Hair follicle dermal papilla cell (primary cell): ENCODE measurements around the gene KIF18B. TPM values are rescaled to one million over a fixed set of nuclear protein-coding genes. Genes with fewer than 3 reads are reported as not detected.
A peak's percentile ranks its signal among the peaks of the same experiment; 100 is the strongest.

Experiments used
- small RNA-seq: library from RNA; depleted of rRNA; stranded (forward); fragments of <200 nt; gene quantifications from one replicate; pipeline ENCODE3, GENCODE V24; 2012
- total RNA-seq: library from RNA; depleted of rRNA; stranded (reverse); fragments of >200 nt; gene quantifications from 2 replicates; pipeline ENCODE4 v1.2.3, GENCODE V29; 2012

Gene KIF18B
- total RNA-seq: 0.49 and 0.81 TPM in 2 replicates

DNA sequence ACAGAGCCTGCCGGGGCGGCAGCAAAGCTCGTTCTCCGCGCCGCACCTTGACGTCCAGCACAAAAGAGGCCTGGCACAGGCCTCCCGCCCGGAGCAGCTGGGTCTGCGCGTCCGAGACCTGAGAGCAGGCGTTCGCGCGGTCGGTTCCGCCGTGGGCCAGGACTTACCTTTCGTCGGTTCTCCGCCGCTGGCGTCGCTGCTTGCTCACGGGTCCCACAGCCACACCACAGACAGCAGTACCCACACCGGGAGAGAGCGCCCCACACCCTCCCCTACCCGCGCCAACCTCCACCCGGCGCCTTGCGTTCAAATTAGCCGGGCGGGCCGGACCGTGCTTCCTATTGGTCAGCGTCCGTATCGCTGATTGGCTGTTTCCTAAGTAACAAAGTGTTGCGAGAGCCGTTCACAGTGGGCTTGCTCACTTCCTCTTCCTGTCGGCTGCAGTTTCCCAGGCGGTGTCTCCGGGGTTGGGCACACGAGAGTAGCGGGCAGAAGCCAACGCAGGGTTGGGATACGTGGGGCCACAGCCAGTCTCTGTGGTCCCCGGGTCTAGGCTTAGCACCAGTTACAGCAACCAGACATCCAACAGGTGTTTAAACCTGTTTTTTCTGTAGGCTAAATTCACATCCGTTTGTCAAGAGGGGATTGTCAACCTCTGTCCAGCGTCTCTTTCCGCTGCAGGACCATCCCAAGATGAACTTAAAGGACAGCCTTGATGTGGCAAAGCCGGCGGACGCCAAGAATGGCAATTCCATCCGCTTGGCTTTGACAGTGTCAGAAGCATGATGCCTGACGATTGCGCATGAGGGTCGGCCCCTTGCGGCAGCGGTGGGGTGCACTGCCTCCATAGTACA lies at the start of gene KIF18B:
Gene KIF18B (minus strand): TSS at position 313 of the 854 bp plus-strand sequence. CDS start 11,429 bp downstream, outside the sequence.

DNA sequence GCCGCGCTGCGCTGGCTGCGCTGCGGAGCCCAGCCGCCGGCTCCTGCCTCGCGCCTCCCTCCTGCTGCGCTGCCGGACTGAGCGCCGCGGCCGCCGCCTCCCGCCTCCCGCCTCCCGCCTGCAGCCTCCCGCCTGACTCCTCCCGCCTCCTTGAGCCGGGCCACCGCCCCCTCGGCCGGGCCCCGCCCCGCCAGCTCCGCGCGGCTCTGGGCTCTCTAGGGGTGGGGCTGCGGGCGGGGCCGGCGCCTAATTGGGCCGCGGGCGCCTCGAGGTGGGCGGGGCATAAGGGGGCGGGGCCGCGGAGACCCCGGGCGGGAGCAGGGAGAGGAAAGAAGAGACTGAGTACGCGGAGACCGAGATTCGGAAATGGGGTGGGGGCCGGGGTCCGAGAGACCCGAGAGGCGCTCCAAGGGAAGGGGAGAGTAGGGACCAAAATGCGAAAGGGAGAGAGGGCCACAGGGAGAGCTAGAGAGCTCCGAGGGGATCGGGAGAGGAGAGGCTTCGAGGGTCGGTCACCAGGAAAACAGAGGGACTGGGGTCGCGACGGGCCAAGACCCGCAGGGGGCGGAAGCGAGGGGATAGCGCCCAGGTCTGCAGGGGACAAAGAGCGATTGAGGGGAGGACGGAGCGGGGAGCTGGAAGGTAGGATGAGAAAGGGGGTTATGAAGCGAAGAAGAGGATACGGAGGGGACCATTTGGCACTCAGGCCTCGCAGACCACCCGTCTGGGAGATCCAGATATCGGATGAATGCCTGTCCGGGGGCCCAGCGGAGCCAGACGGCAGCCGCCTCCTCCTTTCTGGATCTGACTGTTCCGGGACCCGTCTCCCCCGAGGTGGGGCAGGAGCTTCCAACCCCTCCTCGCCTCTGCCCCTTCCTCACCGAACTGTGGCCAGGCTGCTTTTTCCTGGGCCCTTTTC lies 20.9 kb upstream of the KIF18B start, which contains the start of gene C1QL1:
Gene C1QL1 (minus strand): TSS at position 79 of the 919 bp plus-strand sequence. CDS start 255 bp downstream, outside the sequence.

DNA sequence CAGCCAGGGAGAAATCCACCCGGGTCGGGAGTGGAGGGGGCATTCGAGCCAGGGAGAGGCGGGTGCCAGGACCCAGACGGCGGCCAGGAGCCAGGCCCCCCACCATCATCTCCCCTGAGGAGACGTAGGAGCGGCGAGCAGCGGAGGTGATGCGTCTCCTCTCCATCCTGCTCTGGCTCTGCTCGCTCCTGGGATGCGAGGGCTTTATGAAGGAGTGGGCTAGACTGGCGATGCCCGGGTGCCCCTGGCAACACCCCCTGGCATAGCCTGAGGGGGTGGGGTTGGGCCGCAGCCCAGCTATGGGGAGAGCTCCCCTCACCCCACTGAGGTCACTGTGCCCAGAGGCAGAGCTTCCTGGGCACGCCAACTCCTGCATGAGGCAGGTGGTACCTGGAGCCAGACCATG lies 32.2 kb downstream of the KIF18B start, which contains the start of gene GFAP:
Gene GFAP (minus strand): TSS at position 180 of the 406 bp plus-strand sequence. CDS start 14 bp downstream, at position 166.

DNA sequence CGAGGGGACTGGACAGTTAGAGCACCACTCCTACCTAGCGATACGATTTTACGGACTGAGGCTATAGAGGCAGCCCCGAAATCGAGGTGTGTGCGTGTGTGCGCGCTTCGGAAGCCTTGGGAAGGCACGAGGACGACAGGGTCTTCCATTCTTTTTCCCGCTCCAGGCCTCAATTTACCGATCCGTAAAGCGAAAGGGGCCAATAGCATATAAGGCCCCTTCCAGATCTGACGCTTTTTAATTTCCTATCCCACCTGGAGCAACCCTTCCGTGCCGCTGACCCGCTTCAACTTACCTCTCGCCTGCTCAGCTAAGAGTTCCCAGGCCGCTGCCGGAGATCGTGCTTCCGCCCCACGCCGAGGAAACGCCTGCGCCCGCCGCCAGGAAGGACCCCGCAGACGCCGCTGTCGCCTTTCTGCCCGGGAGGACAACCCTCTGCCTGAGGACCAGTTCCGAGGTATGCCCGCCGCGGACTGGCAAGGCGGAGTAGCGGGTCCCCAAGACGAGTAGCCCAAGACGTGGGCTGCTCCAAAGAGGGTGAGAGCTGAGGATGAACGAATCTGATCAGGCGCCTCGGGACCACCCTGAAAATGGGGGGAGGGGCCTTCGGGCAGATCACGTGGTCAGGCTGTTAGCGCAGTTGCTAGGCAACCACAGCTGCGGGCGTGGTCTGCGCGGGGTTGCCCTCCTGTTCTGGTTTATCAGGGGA lies 48.3 kb downstream of the KIF18B start, which contains the start of gene EFTUD2:
Gene EFTUD2 (minus strand): TSS at position 372 of the 709 bp plus-strand sequence. CDS start 4,924 bp downstream, outside the sequence.

Small RNA genes within 50 kb of the gene (small RNA-seq; reads per million reads assigned to genes)
- gene AC015936.2 (not detected), gene CCDC103 (not detected), gene MIR6783 (0.88 reads per million, percentile 14 among the genes with 10 or more reads in this experiment), gene RN7SL405P (not detected)

Other genes with a start within 250 kb of the KIF18B start
- gene DBF4B, start 239.1 kb downstream of the KIF18B start, total RNA-seq: 2.1 and 2.7 TPM in 2 replicates
- 0.61 and 1.3 TPM in 2 replicates for gene ADAM11, start 188.8 kb downstream of the KIF18B start, total RNA-seq
- gene GJC1, start 117.5 kb downstream of the KIF18B start, total RNA-seq: 33.4 and 53.7 TPM in 2 replicates
- not detected in 2 replicates for gene HIGD1B, start 99.9 kb downstream of the KIF18B start, total RNA-seq
- 92.7 and 107 TPM in 2 replicates for gene EFTUD2, start 48.3 kb downstream of the KIF18B start, total RNA-seq
- gene GFAP, start 32.3 kb downstream of the KIF18B start, total RNA-seq: 1.2 and 2.1 TPM in 2 replicates
- 0.49 and 0.65 TPM in 2 replicates for gene C1QL1, start 20.5 kb upstream of the KIF18B start, total RNA-seq
- gene DCAKD, start 103.9 kb upstream of the KIF18B start, total RNA-seq: 52.4 and 56.2 TPM in 2 replicates
- 82.4 and 90.6 TPM in 2 replicates for gene NMT1, start 113.5 kb upstream of the KIF18B start, total RNA-seq
- 29.4 and 97.3 TPM in 2 replicates for gene PLCD3, start 184.7 kb upstream of the KIF18B start, total RNA-seq
- gene ACBD4, start 187.9 kb upstream of the KIF18B start, total RNA-seq: 9.1 and 9.9 TPM in 2 replicates
- gene HEXIM1, start 200.7 kb upstream of the KIF18B start, total RNA-seq: 16.9 and 17.6 TPM in 2 replicates
- gene HEXIM2, start 214.1 kb upstream of the KIF18B start, total RNA-seq: 6.0 and 7.3 TPM in 2 replicates